Neural cell (in vitro differentiated cells): ENCODE data around the gene MYO9B.

Experiments
- EP300 ChIP-seq: fragments of 450-650 bp; conservative IDR thresholded peaks from 2 replicates; pipeline ENCODE4 v1.6.1; 2014; ENCODE audit warnings: antibody characterized with exemption, mild to moderate bottlenecking, moderate library complexity; ENCODE audit not compliant: poor library complexity, severe bottlenecking
- EZH2 ChIP-seq: fragments of 200-600, 300-800 bp; shearing (Covaris generic), sonication (generic); IDR thresholded peaks from 2 replicates; pipeline ENCODE4 v1.6.1; 2014; ENCODE audit warnings: antibody characterized with exemption, low read length, borderline replicate concordance, mild to moderate bottlenecking; ENCODE audit not compliant: insufficient read depth, poor library complexity, severe bottlenecking
- POLR2AphosphoS5 ChIP-seq: IDR thresholded peaks from 2 replicates; pipeline ENCODE4 v1.6.1; 2012
- TF ChIP-seq, protein P1 (sequence below): fragments of 450-650 bp; IDR thresholded peaks from 2 replicates; pipeline ENCODE4 v1.5.1; 2014; ENCODE audit warnings: antibody characterized with exemption, mild to moderate bottlenecking, moderate library complexity; ENCODE audit not compliant: poor library complexity, severe bottlenecking
- TF ChIP-seq, protein P2 (sequence below): IDR thresholded peaks from 2 replicates; pipeline ENCODE4 v1.6.1; 2012; ENCODE audit warnings: borderline replicate concordance

DNA sequence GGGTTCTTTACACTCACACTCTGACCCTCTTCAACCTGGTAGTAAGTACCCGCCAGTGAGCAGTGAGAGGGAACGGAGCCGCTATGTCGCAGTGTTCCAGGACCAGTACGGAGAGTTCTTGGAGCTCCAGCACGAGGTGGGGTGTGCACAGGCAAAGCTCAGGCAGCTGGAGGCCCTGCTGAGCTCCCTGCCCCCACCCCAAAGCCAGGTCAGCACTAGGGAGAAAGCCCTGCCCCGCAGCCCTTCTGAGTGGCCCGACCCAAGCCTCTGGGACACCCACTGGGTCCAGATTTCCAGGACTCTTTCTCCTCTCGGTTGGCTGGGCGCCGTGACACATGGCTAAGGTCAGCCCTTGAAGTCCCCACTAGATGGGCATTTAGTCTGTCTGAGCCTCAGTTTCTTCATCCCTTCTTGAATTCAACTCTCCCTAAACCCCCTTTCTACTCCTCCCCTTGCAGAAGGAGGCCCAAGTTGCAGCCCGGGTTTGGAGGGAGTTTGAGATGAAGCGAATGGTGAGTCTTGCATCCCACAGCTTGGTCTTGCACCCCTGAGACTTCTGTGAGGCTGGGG, 152.3 kb downstream of the MYO9B start:
- TF ChIP-seq, protein P1, sequence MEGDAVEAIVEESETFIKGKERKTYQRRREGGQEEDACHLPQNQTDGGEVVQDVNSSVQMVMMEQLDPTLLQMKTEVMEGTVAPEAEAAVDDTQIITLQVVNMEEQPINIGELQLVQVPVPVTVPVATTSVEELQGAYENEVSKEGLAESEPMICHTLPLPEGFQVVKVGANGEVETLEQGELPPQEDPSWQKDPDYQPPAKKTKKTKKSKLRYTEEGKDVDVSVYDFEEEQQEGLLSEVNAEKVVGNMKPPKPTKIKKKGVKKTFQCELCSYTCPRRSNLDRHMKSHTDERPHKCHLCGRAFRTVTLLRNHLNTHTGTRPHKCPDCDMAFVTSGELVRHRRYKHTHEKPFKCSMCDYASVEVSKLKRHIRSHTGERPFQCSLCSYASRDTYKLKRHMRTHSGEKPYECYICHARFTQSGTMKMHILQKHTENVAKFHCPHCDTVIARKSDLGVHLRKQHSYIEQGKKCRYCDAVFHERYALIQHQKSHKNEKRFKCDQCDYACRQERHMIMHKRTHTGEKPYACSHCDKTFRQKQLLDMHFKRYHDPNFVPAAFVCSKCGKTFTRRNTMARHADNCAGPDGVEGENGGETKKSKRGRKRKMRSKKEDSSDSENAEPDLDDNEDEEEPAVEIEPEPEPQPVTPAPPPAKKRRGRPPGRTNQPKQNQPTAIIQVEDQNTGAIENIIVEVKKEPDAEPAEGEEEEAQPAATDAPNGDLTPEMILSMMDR = no peak
- TF ChIP-seq, protein P2, sequence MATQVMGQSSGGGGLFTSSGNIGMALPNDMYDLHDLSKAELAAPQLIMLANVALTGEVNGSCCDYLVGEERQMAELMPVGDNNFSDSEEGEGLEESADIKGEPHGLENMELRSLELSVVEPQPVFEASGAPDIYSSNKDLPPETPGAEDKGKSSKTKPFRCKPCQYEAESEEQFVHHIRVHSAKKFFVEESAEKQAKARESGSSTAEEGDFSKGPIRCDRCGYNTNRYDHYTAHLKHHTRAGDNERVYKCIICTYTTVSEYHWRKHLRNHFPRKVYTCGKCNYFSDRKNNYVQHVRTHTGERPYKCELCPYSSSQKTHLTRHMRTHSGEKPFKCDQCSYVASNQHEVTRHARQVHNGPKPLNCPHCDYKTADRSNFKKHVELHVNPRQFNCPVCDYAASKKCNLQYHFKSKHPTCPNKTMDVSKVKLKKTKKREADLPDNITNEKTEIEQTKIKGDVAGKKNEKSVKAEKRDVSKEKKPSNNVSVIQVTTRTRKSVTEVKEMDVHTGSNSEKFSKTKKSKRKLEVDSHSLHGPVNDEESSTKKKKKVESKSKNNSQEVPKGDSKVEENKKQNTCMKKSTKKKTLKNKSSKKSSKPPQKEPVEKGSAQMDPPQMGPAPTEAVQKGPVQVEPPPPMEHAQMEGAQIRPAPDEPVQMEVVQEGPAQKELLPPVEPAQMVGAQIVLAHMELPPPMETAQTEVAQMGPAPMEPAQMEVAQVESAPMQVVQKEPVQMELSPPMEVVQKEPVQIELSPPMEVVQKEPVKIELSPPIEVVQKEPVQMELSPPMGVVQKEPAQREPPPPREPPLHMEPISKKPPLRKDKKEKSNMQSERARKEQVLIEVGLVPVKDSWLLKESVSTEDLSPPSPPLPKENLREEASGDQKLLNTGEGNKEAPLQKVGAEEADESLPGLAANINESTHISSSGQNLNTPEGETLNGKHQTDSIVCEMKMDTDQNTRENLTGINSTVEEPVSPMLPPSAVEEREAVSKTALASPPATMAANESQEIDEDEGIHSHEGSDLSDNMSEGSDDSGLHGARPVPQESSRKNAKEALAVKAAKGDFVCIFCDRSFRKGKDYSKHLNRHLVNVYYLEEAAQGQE = no peak
- no peak for TF ChIP-seq EZH2
- no peak for TF ChIP-seq EP300
- no peak for TF ChIP-seq POLR2AphosphoS5
